Hematopoietic multipotent progenitor cell treated with erythropoietin and hydrocortisone succinate and interleukin-3 and kit ligand, for 15 days (in vitro differentiated cells): Measurements from ENCODE around the gene IL17REL.

Experiments used
- DNase-seq: peaks from one replicate; pipeline ENCODE4 v3.0.0-alpha.2; 2015; ENCODE audit warnings: low spot score

IL17REL gene

GRCh38 chr22:50022171-50022819 is 9.7 kb upstream of the IL17REL start:
- DNase-seq: no peak

- no peak for DNase-seq
Measured at GRCh38 chr22:50020606-50021005, 8.0 kb upstream of the IL17REL start.

GRCh38 chr22:50019316-50019715 is 6.8 kb upstream of the IL17REL start:
- DNase-seq: no peak

- DNase-seq: no peak
Measured at GRCh38 chr22:50018608-50019285, 6.2 kb upstream of the IL17REL start.

- no peak for DNase-seq
Measured at GRCh38 chr22:50017701-50018224, 5.2 kb upstream of the IL17REL start.

GRCh38 chr22:50016988-50017700 is 4.6 kb upstream of the IL17REL start:
- no peak for DNase-seq

GRCh38 chr22:50016308-50016987 is 3.9 kb upstream of the IL17REL start:
- no peak for DNase-seq

GRCh38 chr22:50015451-50016307 is 3.1 kb upstream of the IL17REL start:
- no peak for DNase-seq

- no peak for DNase-seq
Measured at GRCh38 chr22:50014655-50015401, 2.3 kb upstream of the IL17REL start.

GRCh38 chr22:50014053-50014501 is 1.5 kb upstream of the IL17REL start:
- no peak for DNase-seq

GRCh38 chr22:50011447-50012210 is 936 bp downstream of the IL17REL start:
- no peak for DNase-seq

GRCh38 chr22:50010676-50011446 is 1.7 kb downstream of the IL17REL start:
- DNase-seq: no peak

- DNase-seq: no peak
Measured at GRCh38 chr22:50009765-50010675, 2.5 kb downstream of the IL17REL start.

GRCh38 chr22:50009251-50009650 is 3.3 kb downstream of the IL17REL start:
- no peak for DNase-seq

GRCh38 chr22:50008151-50009040 is 4.2 kb downstream of the IL17REL start:
- no peak for DNase-seq

GRCh38 chr22:50007057-50007511 is 5.5 kb downstream of the IL17REL start:
- DNase-seq: no peak

GRCh38 chr22:50004918-50005317 is 7.6 kb downstream of the IL17REL start:
- no peak for DNase-seq
